ENCODE data around the gene WNT4.

Gene WNT4

GRCh38 chr1:22120469-22120790, 22.5 kb downstream of the WNT4 start:
- TF ChIP-seq MAX (IDR thresholded peaks at IDR 0.05; ENCODE audit: low read depth, low read length) (no peak), CTCF (IDR thresholded peaks at IDR 0.05; ENCODE audit: low read depth, low read length) (no peak), MYC (IDR thresholded peaks at IDR 0.05; ENCODE audit: low read depth, low read length) (no peak), POLR2A (IDR thresholded peaks at IDR 0.05; ENCODE audit: extremely low read depth, insufficient read length) (no peak)
- no peak for DNase-seq (ENCODE audit: low read depth)
- no peak overlapping the region for H3K4me3 ChIP-seq (ENCODE audit: low read depth, low read length)

GRCh38 chr1:22119626-22120468, 23.1 kb downstream of the WNT4 start:
- TF ChIP-seq MYC (IDR thresholded peaks at IDR 0.05; ENCODE audit: low read depth, low read length) (no peak), CTCF (IDR thresholded peaks at IDR 0.05; ENCODE audit: low read depth, low read length) (no peak), MAX (IDR thresholded peaks at IDR 0.05; ENCODE audit: low read depth, low read length) (no peak)
- no peak overlapping the region for H3K4me3 ChIP-seq (ENCODE audit: low read depth, low read length)
- DNase-seq (ENCODE audit: low read depth) = no peak

- TF ChIP-seq CTCF (IDR thresholded peaks at IDR 0.05; ENCODE audit: low read depth, low read length) = no peak
- no peak for TF ChIP-seq MAX (IDR thresholded peaks at IDR 0.05; ENCODE audit: low read depth, low read length)
- TF ChIP-seq MYC (IDR thresholded peaks at IDR 0.05; ENCODE audit: low read depth, low read length) = no peak
- TF ChIP-seq POLR2A (IDR thresholded peaks at IDR 0.05; ENCODE audit: extremely low read depth, insufficient read length) = no peak
- no peak overlapping the region for H3K4me3 ChIP-seq (ENCODE audit: low read depth, low read length)
- no peak for DNase-seq (ENCODE audit: low read depth)
These were observed 24.5 kb downstream of the WNT4 start for GRCh38 chr1:22118291-22118992.

DNA sequence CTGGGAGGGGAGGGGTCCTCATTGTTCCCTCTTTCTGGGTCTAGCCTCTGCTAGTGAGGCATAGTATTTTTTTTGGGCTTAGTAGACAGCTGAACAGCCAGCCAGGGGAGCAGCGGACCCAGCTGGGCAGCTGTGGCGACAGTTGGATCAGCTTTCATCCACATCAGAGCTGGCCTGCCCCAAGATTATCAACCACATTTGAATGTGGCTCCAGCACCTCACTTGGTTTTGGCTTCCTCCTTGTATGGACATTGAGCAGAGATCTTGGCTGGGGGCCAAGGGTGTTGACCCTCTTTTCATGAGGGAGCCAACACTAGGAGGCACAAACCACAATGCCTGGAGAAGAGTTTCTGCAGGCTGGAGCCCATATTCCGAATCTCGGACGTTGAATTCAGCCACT, 25.0 kb downstream of the WNT4 start:
- no peak for TF ChIP-seq MAX (IDR thresholded peaks at IDR 0.05; ENCODE audit: low read depth, low read length)
- TF ChIP-seq CTCF (IDR thresholded peaks at IDR 0.05; ENCODE audit: low read depth, low read length) = no peak
- TF ChIP-seq MYC (IDR thresholded peaks at IDR 0.05; ENCODE audit: low read depth, low read length) = no peak
- TF ChIP-seq POLR2A (IDR thresholded peaks at IDR 0.05; ENCODE audit: extremely low read depth, insufficient read length) = no peak
- no peak for DNase-seq (ENCODE audit: low read depth)
- H3K4me3 ChIP-seq (ENCODE audit: low read depth, low read length) = no peak overlapping the region

GRCh38 chr1:22117238-22117637, 25.7 kb downstream of the WNT4 start:
- TF ChIP-seq MYC (IDR thresholded peaks at IDR 0.05; ENCODE audit: low read depth, low read length) (no peak), POLR2A (IDR thresholded peaks at IDR 0.05; ENCODE audit: extremely low read depth, insufficient read length) (no peak), MAX (IDR thresholded peaks at IDR 0.05; ENCODE audit: low read depth, low read length) (no peak)
- H3K4me3 ChIP-seq (ENCODE audit: low read depth, low read length) = no peak overlapping the region
- no peak for DNase-seq (ENCODE audit: low read depth)

DNA sequence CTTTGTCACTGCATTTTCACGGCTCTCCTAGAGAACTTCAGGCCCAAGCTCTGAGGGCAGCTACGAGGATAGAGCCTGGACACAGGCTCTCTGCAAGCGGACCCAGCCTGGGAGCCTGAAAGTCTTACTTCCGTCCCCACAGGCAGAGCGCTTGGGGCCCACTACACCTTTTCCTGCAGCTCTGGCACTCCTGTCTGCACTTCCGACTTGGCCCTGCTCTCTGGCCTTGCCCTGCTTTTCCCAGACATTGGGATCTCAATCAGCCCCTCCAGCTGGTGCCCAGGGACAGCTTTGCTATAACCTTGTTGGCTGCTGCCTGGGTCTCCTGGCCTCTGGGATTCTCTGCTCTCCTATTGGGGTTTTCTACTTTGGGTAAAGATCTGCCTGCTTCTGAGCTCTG, 27.6 kb downstream of the WNT4 start:
- H3K4me3 ChIP-seq (ENCODE audit: low read depth, low read length) = no peak overlapping the region
- no peak for DNase-seq (ENCODE audit: low read depth)
- TF ChIP-seq MAX (IDR thresholded peaks at IDR 0.05; ENCODE audit: low read depth, low read length) (no peak), POLR2A (IDR thresholded peaks at IDR 0.05; ENCODE audit: extremely low read depth, insufficient read length) (no peak), CTCF (IDR thresholded peaks at IDR 0.05; ENCODE audit: low read depth, low read length) (no peak), MYC (IDR thresholded peaks at IDR 0.05; ENCODE audit: low read depth, low read length) (no peak)

Data from NB4 (cell line).